AG09319 (cell line): ENCODE data around the gene FTL.
A peak's percentile ranks its signal among the peaks of the same experiment; 100 is the strongest.
"Not testable (repeated sequence)": the region's sequence is repeated elsewhere in the genome, so short reads cannot be mapped to it uniquely, and the experiment has no call there.

Source experiments
- DNase-seq: peaks from one replicate; pipeline ENCODE4 v3.0.0-alpha.2; 2010; ENCODE audit warnings: low read depth; ENCODE audit errors: extremely low read depth
- CTCF ChIP-seq: IDR thresholded peaks from 2 replicates; pipeline ENCODE4 v1.5.1; 2011; ENCODE audit warnings: low read depth, mild to moderate bottlenecking, inconsistent platforms, low read length, moderate library complexity

Gene FTL

DNA sequence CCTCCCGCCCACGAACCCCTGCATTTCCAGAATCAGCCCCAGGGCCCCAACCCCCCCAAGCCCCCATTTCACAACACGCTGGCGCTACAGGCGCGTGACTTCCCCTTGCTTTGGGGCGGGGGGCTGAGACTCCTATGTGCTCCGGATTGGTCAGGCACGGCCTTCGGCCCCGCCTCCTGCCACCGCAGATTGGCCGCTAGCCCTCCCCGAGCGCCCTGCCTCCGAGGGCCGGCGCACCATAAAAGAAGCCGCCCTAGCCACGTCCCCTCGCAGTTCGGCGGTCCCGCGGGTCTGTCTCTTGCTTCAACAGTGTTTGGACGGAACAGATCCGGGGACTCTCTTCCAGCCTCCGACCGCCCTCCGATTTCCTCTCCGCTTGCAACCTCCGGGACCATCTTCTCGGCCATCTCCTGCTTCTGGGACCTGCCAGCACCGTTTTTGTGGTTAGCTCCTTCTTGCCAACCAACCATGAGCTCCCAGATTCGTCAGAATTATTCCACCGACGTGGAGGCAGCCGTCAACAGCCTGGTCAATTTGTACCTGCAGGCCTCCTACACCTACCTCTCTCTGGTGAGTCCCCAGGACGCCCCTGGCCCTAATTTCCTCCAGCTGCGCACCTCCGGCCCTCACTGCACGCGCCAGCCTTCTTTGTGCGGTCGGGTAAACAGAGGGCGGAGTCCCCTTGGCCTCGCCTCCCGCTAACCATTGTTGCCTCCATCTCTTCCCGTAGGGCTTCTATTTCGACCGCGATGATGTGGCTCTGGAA, at the start of gene FTL:
TSS of gene FTL (plus strand) at position 270 of the 766 bp plus-strand sequence. CDS start at position 469, 199 bp downstream.
- DNase-seq, result peak; percentile 93

DNA sequence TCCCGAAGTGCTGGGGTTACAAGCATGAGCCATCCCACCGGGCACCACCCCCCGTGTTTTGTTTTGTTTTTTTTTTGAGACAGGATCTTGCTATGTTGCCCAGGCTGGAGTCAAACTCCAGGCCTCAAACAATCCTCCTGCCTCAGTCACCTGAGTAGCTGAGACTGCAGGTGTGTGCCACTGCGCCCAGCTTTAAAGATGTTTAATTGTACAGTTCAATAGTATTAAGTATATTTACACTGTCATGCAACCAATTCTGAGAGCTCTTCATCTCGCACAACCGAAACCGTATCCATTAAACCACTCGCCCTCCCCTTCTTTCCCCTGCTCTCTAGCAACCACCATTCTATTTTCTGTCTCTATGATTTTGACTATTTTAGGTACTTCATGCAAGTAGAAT, 49.4 kb upstream of the FTL start:
- no peak for DNase-seq
- no peak for TF ChIP-seq CTCF

More for the DNA sequence above, at the start of gene FTL:
- TF ChIP-seq CTCF, result no peak

- no peak for DNase-seq
- no peak for TF ChIP-seq CTCF
Measured at GRCh38 chr19:48918071-48918470, 47.0 kb upstream of the FTL start.

- no peak for TF ChIP-seq CTCF
- DNase-seq, result no peak
Measured at GRCh38 chr19:48918801-48919247, 46.3 kb upstream of the FTL start.

GRCh38 chr19:48919271-48919670, 45.8 kb upstream of the FTL start:
- DNase-seq, result not testable (repeated sequence)

GRCh38 chr19:48920949-48921348, 44.2 kb upstream of the FTL start:
- TF ChIP-seq CTCF, result no peak
- DNase-seq, result no peak

DNA sequence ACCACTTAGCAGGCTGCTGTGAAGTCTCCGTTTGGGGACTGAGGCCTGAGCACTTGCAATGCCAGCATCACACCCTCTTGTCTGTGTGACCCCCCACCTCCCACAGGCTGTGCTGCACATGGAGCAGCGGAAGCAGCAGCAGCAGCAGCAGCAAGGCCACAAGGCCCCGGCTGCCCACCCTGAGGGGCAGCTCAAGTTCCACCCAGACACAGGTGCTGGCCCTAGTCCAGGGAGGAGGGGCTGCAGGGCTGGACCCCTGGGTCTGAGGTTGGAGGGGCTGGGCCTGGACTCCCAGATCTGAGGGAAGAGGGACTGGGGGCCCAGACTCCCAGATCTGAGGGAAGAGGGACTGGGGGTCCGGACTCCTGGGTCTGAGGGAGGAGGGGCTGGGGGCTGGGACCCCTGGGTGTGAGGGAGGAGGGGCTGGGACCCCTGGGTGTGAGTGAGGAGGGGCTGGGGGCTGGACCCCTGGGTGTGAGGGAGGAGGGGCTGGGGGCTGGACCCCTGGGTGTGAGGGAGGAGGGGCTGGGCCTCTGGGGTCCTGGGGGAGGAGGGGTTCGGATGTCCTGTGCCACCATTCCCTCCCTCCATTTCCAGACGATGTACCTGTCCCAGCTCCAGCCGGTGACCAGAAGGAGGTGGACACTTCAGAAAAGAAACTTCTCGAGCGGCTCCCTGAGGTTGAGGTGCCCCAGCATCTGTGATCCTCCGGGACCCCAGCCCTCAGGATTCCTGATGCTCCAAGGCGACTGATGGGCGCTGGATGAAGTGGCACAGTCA, 43.2 kb upstream of the FTL start:
- no peak for TF ChIP-seq CTCF
- no peak for DNase-seq
